ENCODE data around the gene CASP3.
"Not testable (repeated sequence)": the region's sequence is repeated elsewhere in the genome, so short reads cannot be mapped to it uniquely, and the experiment has no call there.

CASP3 gene

DNA sequence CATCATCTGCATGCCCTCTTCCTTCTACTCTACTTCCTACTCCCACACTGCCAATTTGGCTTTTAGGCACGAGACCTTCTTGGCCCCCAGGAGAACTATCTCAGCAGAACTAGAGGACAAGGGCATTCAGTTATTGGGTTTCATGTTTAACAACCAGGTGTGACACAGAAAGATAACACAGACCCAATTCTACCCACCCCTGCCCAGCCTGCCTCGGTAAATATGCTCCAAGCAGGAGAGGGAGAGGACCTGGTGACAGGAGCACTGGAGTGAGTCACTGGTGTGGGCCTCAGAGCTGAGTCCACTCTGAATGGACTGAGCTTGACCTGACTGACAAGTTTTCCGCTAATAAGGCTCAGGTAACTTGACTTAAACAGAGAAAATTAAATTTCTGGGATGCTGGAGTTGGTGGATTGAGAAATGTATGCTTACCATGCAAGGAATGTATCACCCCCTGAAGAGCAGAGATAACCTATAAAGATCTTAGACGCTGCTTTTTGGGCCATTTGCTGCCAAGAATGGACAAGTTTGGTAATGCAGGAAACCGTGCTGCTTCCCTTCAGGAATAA is 52.5 kb downstream of the CASP3 start:
- DNase-seq (ENCODE audit: low read depth in 2 of 2): no peak

GRCh38 chr4:184596044-184596616 is 53.1 kb downstream of the CASP3 start:
- no peak for DNase-seq (ENCODE audit: low read depth in 2 of 2)

GRCh38 chr4:184595430-184595829 is 53.8 kb downstream of the CASP3 start:
- DNase-seq (ENCODE audit: low read depth in 2 of 2): no peak

- DNase-seq (ENCODE audit: low read depth in 2 of 2): no peak
Observed at GRCh38 chr4:184593461-184593860, 55.8 kb downstream of the CASP3 start.

GRCh38 chr4:184591747-184592270 is 57.4 kb downstream of the CASP3 start:
- not testable (repeated sequence) for DNase-seq (ENCODE audit: low read depth in 2 of 2)

DNA sequence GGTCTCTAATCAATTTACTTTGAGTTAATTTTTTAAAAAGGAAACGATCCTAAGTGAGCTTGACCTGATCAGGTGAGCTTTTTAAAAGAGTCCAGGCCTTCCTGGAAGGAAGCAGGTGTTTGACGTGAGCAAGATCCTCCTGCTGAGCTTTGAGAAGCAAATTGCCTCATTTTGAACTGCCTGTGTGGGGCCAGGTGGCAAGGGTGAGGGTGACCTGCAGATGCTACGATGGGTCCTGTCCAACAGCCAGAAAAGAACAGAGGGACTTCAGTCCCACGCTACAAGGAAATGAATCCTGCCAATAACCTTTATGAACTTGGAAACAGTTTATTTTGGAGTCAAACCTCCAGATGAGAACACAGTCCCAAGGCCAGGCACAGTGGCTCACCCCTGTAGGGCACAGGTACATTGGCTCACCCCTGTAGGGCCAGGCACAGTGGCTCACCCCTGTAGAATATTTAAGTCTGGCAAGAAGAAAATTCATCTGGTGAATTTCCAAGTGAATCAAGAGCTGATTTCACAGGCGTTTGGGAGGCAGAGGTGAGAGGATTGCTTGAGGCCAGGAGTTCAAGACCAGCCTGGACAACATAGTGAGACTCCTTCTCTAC is 58.1 kb downstream of the CASP3 start:
- no peak for DNase-seq (ENCODE audit: low read depth in 2 of 2)

GRCh38 chr4:184590196-184590595 is 59.1 kb downstream of the CASP3 start:
- no peak for DNase-seq (ENCODE audit: low read depth in 2 of 2)

DNA sequence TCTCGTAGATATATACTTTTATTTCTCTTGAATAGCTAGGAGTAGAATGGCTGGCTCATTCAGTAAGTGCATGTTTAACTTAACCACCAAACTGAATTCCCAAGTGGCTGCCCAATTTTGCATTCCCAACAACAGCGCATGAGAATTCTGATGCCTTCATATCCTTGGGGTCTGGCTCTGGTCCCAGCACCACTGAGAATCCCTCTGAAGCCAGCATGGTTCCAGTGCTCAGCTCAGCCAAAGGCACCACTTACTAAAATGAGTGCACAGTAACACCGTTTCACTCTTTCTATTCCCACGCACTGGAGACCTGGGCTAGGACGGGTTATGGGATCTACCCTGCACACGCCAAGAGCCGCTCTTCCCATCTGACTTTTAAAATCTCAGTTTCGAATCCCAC is 60.4 kb downstream of the CASP3 start:
- DNase-seq (ENCODE audit: low read depth in 2 of 2): no peak

- no peak for DNase-seq (ENCODE audit: low read depth in 2 of 2)
Observed at GRCh38 chr4:184587701-184588100, 61.5 kb downstream of the CASP3 start.

DNA sequence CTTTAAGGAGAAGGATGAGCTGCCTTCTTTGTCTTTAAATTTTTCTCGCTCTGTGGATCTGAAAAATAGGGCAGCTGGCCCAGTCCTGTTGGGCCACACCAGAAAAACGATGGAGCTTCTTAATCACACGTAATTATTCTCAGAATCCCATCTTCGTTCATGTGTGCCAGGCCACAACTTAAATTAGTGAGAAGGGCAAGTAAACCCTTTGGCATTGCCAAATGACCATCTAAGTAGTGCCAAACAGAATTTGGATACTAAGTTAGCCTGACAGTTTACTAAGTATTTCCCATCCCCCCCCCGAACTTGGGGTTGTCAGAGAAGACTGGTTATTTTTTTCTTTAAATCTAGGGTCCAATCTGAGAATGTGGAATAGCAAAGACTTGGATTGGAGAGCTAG is 62.0 kb downstream of the CASP3 start:
- DNase-seq (ENCODE audit: low read depth in 2 of 2): no peak

DNA sequence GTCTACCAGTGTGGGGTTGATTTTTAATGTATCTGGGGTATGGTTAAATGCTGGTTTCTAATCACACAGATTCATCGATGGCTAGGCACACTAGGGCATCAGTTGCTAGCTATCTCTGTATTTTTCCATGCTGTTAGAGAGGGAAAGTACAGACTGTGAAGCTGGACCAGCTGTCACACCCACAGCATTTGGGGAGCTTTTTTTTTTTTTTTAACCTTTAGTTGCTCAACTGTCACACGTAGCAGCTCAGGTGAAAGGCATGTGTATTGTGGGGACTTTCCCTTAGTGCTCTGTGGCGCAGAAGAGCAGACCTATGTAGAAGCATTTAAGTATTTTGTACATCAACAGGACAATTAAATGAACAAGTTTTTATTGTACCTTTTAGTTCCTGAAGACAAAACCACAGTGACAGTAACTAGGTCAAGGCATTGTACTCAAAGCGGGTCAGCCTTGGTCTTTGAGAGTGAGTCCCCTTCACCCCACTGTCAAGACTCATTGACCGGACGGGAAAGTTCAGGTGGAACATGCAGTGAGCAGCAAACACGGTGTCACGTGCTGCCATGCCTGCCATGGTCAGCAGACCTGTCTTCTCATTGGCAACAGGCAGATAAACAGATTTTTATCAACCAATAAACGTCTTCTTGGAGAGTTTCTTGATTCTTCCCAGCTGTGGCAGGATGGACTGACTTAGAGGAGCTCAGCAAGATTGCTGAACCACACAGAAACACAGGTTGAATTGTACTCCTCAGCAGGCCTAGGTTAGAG is 65.3 kb downstream of the CASP3 start:
- no peak for DNase-seq (ENCODE audit: low read depth in 2 of 2)

Measured in stimulated activated CD8-positive, alpha-beta memory T cell treated with anti-CD3 and anti-CD28 coated beads, Interleukin-2, amount 100 ng/mL, for 1 hour (primary cell).